Measurements from ENCODE around the gene PDE9A. TPM values are rescaled to one million over a fixed set of nuclear protein-coding genes. Genes with fewer than 3 reads are reported as not detected.

Gene PDE9A
- total RNA-seq, 4 donors from 2014 or later, result 92.4 to 478 (median 444) TPM

- H3K4me3 ChIP-seq, result no peak overlapping the region
- no peak for DNase-seq
- TF ChIP-seq, protein P1, sequence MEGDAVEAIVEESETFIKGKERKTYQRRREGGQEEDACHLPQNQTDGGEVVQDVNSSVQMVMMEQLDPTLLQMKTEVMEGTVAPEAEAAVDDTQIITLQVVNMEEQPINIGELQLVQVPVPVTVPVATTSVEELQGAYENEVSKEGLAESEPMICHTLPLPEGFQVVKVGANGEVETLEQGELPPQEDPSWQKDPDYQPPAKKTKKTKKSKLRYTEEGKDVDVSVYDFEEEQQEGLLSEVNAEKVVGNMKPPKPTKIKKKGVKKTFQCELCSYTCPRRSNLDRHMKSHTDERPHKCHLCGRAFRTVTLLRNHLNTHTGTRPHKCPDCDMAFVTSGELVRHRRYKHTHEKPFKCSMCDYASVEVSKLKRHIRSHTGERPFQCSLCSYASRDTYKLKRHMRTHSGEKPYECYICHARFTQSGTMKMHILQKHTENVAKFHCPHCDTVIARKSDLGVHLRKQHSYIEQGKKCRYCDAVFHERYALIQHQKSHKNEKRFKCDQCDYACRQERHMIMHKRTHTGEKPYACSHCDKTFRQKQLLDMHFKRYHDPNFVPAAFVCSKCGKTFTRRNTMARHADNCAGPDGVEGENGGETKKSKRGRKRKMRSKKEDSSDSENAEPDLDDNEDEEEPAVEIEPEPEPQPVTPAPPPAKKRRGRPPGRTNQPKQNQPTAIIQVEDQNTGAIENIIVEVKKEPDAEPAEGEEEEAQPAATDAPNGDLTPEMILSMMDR (IDR thresholded peaks at IDR 0.05), result no peak
- TF ChIP-seq POLR2A (IDR thresholded peaks at IDR 0.05), result no peak
- H3K4me1 ChIP-seq, result no peaks in the 10 kb centered on the region
- no peak overlapping the region for H3K27ac ChIP-seq
- no peaks in the 10 kb centered on the region for H3K9me3 ChIP-seq
- no peaks in the 10 kb centered on the region for H3K27me3 ChIP-seq
- peaks cover 0 to 39% (median 0%) of the 10 kb centered on the region in 3 donors for H3K36me3 ChIP-seq
These were observed 34.9 kb downstream of the PDE9A start for GRCh38 chr21:42688226-42688840.

- Histone ChIP-seq H3K36me3 (peaks cover 0 to 39% (median 0%) of the 10 kb centered on the region in 3 donors), H3K9me3 (no peaks in the 10 kb centered on the region), H3K27me3 (no peaks in the 10 kb centered on the region), H3K27ac (no peak overlapping the region), H3K4me1 (no peaks in the 10 kb centered on the region), H3K4me3 (no peak overlapping the region)
- no peak for DNase-seq
- TF ChIP-seq, protein P1 (IDR thresholded peaks at IDR 0.05), result no peak
- no peak for TF ChIP-seq POLR2A (IDR thresholded peaks at IDR 0.05)
These were observed 35.5 kb downstream of the PDE9A start for GRCh38 chr21:42688841-42689371.

DNA sequence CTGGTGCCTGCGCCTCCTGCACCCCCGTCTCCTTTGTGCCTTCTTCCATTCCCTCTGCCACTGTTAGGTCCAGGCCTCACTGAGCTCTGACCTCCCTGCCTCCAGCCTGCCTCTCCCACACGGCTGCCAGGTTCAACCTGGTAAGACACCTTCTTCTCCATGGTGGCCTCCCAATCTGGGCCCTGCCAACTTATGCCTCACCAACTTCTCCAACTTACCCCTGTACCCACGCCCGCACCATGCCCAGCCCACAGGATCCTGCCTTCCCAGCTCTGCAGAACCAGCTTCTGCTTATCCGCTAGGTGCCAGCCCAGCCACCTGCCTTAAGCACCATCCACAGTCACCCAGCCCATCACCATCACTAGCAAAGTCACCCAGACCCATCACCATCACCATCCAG is 37.2 kb downstream of the PDE9A start:
- no peak for TF ChIP-seq POLR2A (IDR thresholded peaks at IDR 0.05)
- TF ChIP-seq, protein P1 (IDR thresholded peaks at IDR 0.05), result no peak
- DNase-seq, result no peak
- no peaks in the 10 kb centered on the region for H3K9me3 ChIP-seq
- H3K36me3 ChIP-seq, result peaks cover 0 to 39% (median 0%) of the 10 kb centered on the region in 3 donors
- no peak overlapping the region for H3K27ac ChIP-seq
- no peaks in the 10 kb centered on the region for H3K27me3 ChIP-seq
- no peaks in the 10 kb centered on the region for H3K4me1 ChIP-seq
- no peak overlapping the region for H3K4me3 ChIP-seq

DNA sequence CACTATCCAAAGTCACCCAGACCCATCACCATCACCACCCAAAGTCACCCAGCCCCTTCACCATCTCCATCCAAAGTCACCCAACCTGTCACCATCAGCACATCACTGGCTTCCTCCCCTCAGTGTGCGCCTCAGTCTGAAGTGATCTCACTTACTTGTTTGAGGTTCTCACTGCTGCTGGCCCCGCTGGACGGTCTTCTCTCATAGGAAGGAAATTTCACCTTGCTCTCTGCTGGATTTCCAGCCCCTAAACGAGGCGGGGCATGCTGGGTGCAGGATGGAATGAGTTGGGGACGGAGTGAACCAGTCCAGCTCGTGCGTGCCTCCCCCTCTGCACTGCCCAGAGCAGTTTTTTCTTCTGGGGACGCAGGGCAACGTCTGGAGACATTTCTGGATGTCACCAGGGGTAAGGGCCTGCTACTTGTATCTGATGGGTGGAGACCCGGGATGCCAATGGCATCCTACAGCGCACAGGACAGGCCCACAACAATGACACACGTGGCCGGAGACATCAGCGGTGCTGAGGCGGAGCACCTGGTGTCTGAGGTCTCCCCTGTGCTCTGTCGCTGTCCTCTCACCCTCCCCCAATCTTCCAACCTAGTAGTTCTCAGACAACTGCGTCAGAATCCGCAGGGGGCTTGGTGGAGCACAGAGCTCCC is 38.6 kb downstream of the PDE9A start:
- no peaks in the 10 kb centered on the region for H3K27me3 ChIP-seq
- no peaks in the 10 kb centered on the region for H3K4me1 ChIP-seq
- H3K9me3 ChIP-seq, result no peaks in the 10 kb centered on the region
- no peak overlapping the region for H3K27ac ChIP-seq
- H3K36me3 ChIP-seq, result peaks cover 0 to 36% (median 0%) of the 10 kb centered on the region in 3 donors
- H3K4me3 ChIP-seq, result no peak overlapping the region
- TF ChIP-seq, protein P1 (IDR thresholded peaks at IDR 0.05), result no peak
- no peak for TF ChIP-seq POLR2A (IDR thresholded peaks at IDR 0.05)
- DNase-seq, result no peak

DNA sequence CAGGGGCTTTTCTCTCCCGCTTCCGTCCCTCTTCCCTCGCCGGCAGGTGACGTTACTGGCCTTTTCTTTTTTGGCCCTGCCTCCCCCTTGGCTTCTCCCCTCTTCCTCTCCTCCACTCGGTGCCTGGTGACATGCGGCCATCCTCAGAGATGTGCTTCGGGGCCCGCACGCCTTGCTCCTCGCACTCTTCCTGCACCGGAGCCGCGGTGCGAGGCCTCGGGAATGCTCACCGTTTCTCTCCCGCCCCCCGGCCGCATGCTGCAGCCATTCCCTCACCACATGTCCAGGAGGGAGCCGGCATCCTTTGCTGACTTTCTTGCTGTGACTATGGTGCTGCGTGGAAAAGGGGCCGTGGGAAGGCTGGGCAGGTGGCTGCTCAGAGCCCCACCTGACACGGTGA is 39.3 kb downstream of the PDE9A start:
- no peak for TF ChIP-seq POLR2A (IDR thresholded peaks at IDR 0.05)
- TF ChIP-seq, protein P1 (IDR thresholded peaks at IDR 0.05), result no peak

More for the DNA sequence above, 39.3 kb downstream of the PDE9A start:
- peaks cover 0 to 29% (median 0%) of the 10 kb centered on the region in 3 donors for H3K36me3 ChIP-seq
- no peaks in the 10 kb centered on the region for H3K4me1 ChIP-seq
- H3K9me3 ChIP-seq, result no peaks in the 10 kb centered on the region
- no peaks in the 10 kb centered on the region for H3K27me3 ChIP-seq
- H3K27ac ChIP-seq, result no peak overlapping the region
- H3K4me3 ChIP-seq, result no peak overlapping the region
- no peak for DNase-seq
